Sigmoid colon (tissue), 4 donors: ENCODE results near the gene ARHGAP12.

Experiments used
- EP300 ChIP-seq, 4 donors: sonication (generic); formaldehyde crosslinking; IDR thresholded peaks; one replicate each; pipeline ENCODE4 v1.6.1; 2017; ENCODE audit warnings: antibody characterized with exemption in 4 of 4
- POLR2A ChIP-seq, 2 donors: fragments of 450-650 bp; IDR thresholded peaks; one replicate each; pipeline ENCODE4 v1.6.1; 2016; ENCODE audit warnings: antibody characterized with exemption in 2 of 2, mild to moderate bottlenecking in 2 of 2, moderate library complexity in 2 of 2
- POLR2AphosphoS5 ChIP-seq, 4 donors: sonication (generic); formaldehyde crosslinking; IDR thresholded peaks; one replicate each; pipeline ENCODE4 v1.6.1; 2017; ENCODE audit warnings: antibody characterized with exemption in 4 of 4
- TF ChIP-seq, protein P1 (sequence below), 4 experiments: fragments of 450-650 bp in 3 of 4; fragments of 200-600 bp in 1 of 4; IDR thresholded peaks; one replicate each; pipeline ENCODE4 v1.5.1; 2016 to 2019; ENCODE audit warnings: antibody characterized with exemption in 4 of 4, mild to moderate bottlenecking in 3 of 4, moderate library complexity in 2 of 4

DNA sequence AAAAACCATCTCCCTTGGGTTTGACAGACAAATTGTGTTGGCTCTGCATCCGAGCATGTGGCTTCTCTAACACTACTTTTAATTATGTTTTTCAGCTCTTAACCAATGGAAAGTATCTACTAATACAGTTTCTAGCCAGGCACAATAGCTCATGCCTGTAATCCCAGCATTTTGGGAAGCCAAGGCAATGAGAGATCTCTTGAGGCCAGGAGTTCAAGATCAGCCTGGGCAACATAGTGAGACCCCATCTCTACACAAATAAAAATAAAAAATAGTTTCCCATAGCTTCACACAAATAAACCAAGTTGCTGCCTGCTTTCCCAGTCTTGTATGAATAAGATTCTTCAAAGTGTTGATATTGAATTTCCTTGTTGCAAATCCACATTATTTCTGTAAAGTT lies 13.8 kb upstream of the ARHGAP12 start:
- TF ChIP-seq, protein P1, sequence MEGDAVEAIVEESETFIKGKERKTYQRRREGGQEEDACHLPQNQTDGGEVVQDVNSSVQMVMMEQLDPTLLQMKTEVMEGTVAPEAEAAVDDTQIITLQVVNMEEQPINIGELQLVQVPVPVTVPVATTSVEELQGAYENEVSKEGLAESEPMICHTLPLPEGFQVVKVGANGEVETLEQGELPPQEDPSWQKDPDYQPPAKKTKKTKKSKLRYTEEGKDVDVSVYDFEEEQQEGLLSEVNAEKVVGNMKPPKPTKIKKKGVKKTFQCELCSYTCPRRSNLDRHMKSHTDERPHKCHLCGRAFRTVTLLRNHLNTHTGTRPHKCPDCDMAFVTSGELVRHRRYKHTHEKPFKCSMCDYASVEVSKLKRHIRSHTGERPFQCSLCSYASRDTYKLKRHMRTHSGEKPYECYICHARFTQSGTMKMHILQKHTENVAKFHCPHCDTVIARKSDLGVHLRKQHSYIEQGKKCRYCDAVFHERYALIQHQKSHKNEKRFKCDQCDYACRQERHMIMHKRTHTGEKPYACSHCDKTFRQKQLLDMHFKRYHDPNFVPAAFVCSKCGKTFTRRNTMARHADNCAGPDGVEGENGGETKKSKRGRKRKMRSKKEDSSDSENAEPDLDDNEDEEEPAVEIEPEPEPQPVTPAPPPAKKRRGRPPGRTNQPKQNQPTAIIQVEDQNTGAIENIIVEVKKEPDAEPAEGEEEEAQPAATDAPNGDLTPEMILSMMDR (IDR thresholded peaks at IDR 0.05), result no peak
- TF ChIP-seq POLR2AphosphoS5 (IDR thresholded peaks at IDR 0.05), result no peak
- TF ChIP-seq EP300 (IDR thresholded peaks at IDR 0.05), result no peak
- no peak for TF ChIP-seq POLR2A (IDR thresholded peaks at IDR 0.05)
